ENCODE results near the gene ST7L.

DNA sequence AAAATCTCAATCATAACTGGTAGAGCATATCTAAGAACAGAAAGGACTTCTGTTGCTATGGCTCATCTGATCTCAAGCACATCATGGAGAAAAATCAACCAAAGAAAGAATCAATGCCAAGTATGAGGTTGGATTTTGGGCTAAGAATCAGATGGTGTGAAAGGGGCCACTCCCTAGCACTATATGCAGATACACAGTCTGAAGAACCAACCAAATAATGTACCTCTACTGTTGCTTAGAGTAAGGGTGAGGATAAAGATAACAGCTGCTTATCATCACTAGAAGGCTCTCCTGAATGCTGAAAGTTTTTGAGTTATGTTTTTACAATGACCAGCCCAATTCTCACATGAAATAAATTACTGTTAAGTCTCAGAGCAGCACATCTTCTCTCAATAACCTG is 35.6 kb downstream of the ST7L start:
- TF ChIP-seq CTCF (IDR thresholded peaks at IDR 0.05; ENCODE audit: low read length), result no peak
- TF ChIP-seq EZH2phosphoT487 (IDR thresholded peaks at IDR 0.05; ENCODE audit: low read length), result no peak
- no peak for TF ChIP-seq EZH2 (optimal IDR thresholded peaks at IDR 0.05; ENCODE audit: low read depth, low read length)
